K562 (cell line): ENCODE data around the gene SLCO2B1. TPM values are rescaled to one million over a fixed set of nuclear protein-coding genes. Genes with fewer than 3 reads are reported as not detected.

Experiments used
- ARID2 ChIP-seq: fragments of 450-650 bp; IDR thresholded peaks from 2 replicates; pipeline ENCODE4 v1.6.1; 2017; ENCODE audit warnings: antibody characterized with exemption, mild to moderate bottlenecking
- BRD9 ChIP-seq: fragments of 450-650 bp; IDR thresholded peaks from 2 replicates; pipeline ENCODE4 v1.6.1; 2018; ENCODE audit warnings: low read depth; ENCODE audit not compliant: partially characterized antibody
- CBFA2T3 ChIP-seq: fragments of 450-650 bp; IDR thresholded peaks from 2 replicates; pipeline ENCODE4 v1.6.1; 2017
- CREM ChIP-seq: IDR thresholded peaks from 2 replicates; pipeline ENCODE4 v1.6.1; 2014; ENCODE audit warnings: antibody characterized with exemption, low read depth
- DPF2 ChIP-seq: fragments of 450-650 bp; IDR thresholded peaks from 2 replicates; pipeline ENCODE4 v1.6.1; 2016
- EGR1 ChIP-seq: fragments of 450-650 bp; conservative IDR thresholded peaks from 2 replicates; pipeline ENCODE4 v1.6.1; 2017; ENCODE audit warnings: mild to moderate bottlenecking
- FOXA3 ChIP-seq, 2 experiments: fragments of 450-650 bp in 1 of 2; sonication (generic) in 1 of 2; formaldehyde crosslinking; IDR thresholded peaks in 1 of 2; conservative IDR thresholded peaks in 1 of 2; 2 replicates each; pipeline versions ENCODE4 v1.4.0 to v1.8.0; 2020 to 2022; ENCODE audit warnings: mild to moderate bottlenecking in 2 of 2, missing genetic modification reagents in 1 of 2
- HMG20B ChIP-seq: fragments of 250-450 bp; sonication (Bioruptor Pico); IDR thresholded peaks from 2 replicates; pipeline ENCODE4 v1.5.0; 2021; ENCODE audit warnings: mild to moderate bottlenecking
- NFE2 ChIP-seq: IDR thresholded peaks from 2 replicates; pipeline ENCODE4 v1.6.1; 2014; ENCODE audit warnings: antibody characterized with exemption, low read depth
- NR4A1 ChIP-seq, 2 experiments: fragments of 250-450 bp in 1 of 2; fragments of 450-650 bp in 1 of 2; sonication (Bioruptor Pico) in 1 of 2; IDR thresholded peaks; 2 replicates each; pipeline versions ENCODE4 v1.4.0 to v1.6.1; 2016 to 2020; ENCODE audit warnings: mild to moderate bottlenecking in 2 of 2, missing compliant biosample characterization in 1 of 2, missing genetic modification characterization in 1 of 2, moderate library complexity in 1 of 2
- PTRF ChIP-seq: fragments of 450-650 bp; IDR thresholded peaks from 2 replicates; pipeline ENCODE4 v1.6.1; 2016; ENCODE audit warnings: mild to moderate bottlenecking, missing genetic modification characterization, missing compliant biosample characterization
- SIRT6 ChIP-seq: IDR thresholded peaks from one replicate; pipeline ENCODE4 v1.6.1; 2012; ENCODE audit warnings: low read depth, mild to moderate bottlenecking, control low read depth, inconsistent platforms, low read length, moderate library complexity
- SLC30A9 ChIP-seq: fragments of 250-450 bp; sonication (Bioruptor Pico); IDR thresholded peaks from 2 replicates; pipeline ENCODE4 v1.8.0; 2022; ENCODE audit warnings: mild to moderate bottlenecking, moderate library complexity
- ZBTB8A ChIP-seq: fragments of 450-650 bp; IDR thresholded peaks from 2 replicates; pipeline ENCODE4 v1.6.1; 2018; ENCODE audit warnings: mild to moderate bottlenecking, moderate library complexity; ENCODE audit not compliant: partially characterized antibody
- ZNF263 ChIP-seq: sonication (generic); formaldehyde crosslinking; IDR thresholded peaks from 2 replicates; pipeline ENCODE4 v1.8.0; 2022; ENCODE audit warnings: mild to moderate bottlenecking, missing genetic modification reagents, borderline replicate concordance
- polyA plus RNA-seq, 8 experiments: library from polyadenylated mRNA; depleted of rRNA in 4 of 8; stranded (reverse) in 5 of 8; unstranded in 3 of 8; fragments of >200 nt; fragmentation: Nextera tagmentation in 2 of 8; fragmentation: Illumina TruSeq in 1 of 8; extraction: Ambion mirVana in 2 of 8; extraction: Trizol in 1 of 8; gene quantifications; 2 replicates each; pipeline versions ENCODE4 v1.2.1 to v1.2.3, GENCODE V29; 2011 to 2014; ENCODE audit warnings: inconsistent platforms in 1 of 8, missing spikeins in 1 of 8
- total RNA-seq, 7 experiments: library from RNA; depleted of rRNA in 6 of 7; stranded (reverse); fragments of >200 nt in 6 of 7; fragmentation: Illumina TruSeq in 2 of 7; extraction: Trizol in 2 of 7; gene quantifications; 2 replicates each; pipeline versions ENCODE4 v1.2.1 to v1.2.3, GENCODE V29; 2011 to 2021; ENCODE audit warnings: low replicate concordance in 1 of 7
- TF ChIP-seq, protein P1 (sequence below): fragments of 200-800 bp; sonication (Bioruptor generic); IDR thresholded peaks from 2 replicates; pipeline ENCODE4 v1.6.1; 2016; ENCODE audit warnings: missing genetic modification characterization, missing compliant biosample characterization
- TF ChIP-seq, protein P2 (sequence below): sonication (generic); formaldehyde crosslinking; IDR thresholded peaks from 2 replicates; pipeline ENCODE4 v1.8.0; 2023; ENCODE audit warnings: mild to moderate bottlenecking, missing genetic modification reagents
- TF ChIP-seq, protein P3 (sequence below): sonication (generic); formaldehyde crosslinking; IDR thresholded peaks from 2 replicates; pipeline ENCODE4 v1.8.1; 2022; ENCODE audit warnings: missing genetic modification reagents

Gene SLCO2B1
- total and polyA plus RNA-seq, 9 of the 15 experiments (the other 6 are each of a cell fraction or from before 2014, with no cell fraction given), result 0.70 to 14.7 (median 7.6) TPM

DNA sequence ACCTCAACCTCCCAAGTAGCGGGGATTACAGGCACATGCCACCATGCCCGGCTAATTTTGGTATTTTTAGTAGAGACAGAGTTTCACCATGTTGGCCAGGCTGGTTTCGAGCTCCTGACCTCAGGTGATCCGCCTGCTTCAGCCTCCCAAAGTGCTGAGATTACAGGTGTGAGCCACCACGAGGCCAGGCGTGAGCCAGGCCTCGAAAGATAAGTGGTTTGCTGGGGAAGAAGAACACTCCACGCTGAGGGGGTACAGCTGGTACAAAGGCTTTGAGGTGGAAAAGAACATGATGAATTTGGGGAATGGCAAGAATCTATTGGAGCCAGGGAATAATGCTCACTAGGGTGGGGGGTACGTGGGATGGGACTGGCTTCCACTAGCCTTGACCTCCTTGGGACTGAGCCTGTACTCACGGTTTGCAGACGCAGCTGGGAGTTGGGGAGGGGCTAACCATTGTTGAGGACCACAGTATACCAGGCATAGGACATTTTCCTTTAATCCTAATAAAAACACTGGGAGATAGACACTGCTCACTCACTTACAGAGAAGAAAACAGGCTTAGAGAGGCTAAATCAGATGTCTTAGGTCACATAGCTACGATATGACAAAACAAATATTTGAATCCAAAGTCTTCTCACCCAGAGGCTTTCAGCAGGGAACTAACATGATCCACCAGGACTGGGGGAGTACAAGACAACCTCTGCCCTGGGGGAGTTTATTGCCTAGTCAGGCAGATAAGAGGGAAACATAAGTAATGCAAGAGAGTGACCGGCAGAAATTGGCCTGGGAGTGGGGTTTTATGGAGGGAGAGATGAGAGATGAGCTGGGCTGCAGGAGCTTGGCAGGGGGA is 4.9 kb downstream of the SLCO2B1 start (continued):
- TF ChIP-seq, protein P1, sequence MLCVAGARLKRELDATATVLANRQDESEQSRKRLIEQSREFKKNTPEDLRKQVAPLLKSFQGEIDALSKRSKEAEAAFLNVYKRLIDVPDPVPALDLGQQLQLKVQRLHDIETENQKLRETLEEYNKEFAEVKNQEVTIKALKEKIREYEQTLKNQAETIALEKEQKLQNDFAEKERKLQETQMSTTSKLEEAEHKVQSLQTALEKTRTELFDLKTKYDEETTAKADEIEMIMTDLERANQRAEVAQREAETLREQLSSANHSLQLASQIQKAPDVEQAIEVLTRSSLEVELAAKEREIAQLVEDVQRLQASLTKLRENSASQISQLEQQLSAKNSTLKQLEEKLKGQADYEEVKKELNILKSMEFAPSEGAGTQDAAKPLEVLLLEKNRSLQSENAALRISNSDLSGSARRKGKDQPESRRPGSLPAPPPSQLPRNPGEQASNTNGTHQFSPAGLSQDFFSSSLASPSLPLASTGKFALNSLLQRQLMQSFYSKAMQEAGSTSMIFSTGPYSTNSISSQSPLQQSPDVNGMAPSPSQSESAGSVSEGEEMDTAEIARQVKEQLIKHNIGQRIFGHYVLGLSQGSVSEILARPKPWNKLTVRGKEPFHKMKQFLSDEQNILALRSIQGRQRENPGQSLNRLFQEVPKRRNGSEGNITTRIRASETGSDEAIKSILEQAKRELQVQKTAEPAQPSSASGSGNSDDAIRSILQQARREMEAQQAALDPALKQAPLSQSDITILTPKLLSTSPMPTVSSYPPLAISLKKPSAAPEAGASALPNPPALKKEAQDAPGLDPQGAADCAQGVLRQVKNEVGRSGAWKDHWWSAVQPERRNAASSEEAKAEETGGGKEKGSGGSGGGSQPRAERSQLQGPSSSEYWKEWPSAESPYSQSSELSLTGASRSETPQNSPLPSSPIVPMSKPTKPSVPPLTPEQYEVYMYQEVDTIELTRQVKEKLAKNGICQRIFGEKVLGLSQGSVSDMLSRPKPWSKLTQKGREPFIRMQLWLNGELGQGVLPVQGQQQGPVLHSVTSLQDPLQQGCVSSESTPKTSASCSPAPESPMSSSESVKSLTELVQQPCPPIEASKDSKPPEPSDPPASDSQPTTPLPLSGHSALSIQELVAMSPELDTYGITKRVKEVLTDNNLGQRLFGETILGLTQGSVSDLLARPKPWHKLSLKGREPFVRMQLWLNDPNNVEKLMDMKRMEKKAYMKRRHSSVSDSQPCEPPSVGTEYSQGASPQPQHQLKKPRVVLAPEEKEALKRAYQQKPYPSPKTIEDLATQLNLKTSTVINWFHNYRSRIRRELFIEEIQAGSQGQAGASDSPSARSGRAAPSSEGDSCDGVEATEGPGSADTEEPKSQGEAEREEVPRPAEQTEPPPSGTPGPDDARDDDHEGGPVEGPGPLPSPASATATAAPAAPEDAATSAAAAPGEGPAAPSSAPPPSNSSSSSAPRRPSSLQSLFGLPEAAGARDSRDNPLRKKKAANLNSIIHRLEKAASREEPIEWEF (CRISPR knock-in tag), result no peak
- TF ChIP-seq CREM (peak; percentile 16; the same call in 1 of the 2 replicates), SLC30A9 (CRISPR knock-in tag) (no peak), DPF2 (peak; percentile 66; the same call in 1 of the 2 replicates), ZBTB8A (no peak), SIRT6 (no peak), NR4A1 (CRISPR knock-in tag; IDR thresholded peaks at IDR 0.05) (no peak), NR4A1 (tag; IDR thresholded peaks at IDR 0.05) (no peak), HMG20B (CRISPR knock-in tag) (no peak), EGR1 (peak; percentile 29; the same call in 1 of the 2 replicates), ZNF263 (no peak), PTRF (no peak), CBFA2T3 (peak; percentile 57), ARID2 (no peak), NFE2 (peak; percentile 65), BRD9 (no peak), FOXA3 (CRISPR knock-in tag; conservative IDR thresholded peaks at IDR 0.05 in 1 of 2, IDR thresholded peaks at IDR 0.05 in 1 of 2) (no peak)
- TF ChIP-seq, protein P2, sequence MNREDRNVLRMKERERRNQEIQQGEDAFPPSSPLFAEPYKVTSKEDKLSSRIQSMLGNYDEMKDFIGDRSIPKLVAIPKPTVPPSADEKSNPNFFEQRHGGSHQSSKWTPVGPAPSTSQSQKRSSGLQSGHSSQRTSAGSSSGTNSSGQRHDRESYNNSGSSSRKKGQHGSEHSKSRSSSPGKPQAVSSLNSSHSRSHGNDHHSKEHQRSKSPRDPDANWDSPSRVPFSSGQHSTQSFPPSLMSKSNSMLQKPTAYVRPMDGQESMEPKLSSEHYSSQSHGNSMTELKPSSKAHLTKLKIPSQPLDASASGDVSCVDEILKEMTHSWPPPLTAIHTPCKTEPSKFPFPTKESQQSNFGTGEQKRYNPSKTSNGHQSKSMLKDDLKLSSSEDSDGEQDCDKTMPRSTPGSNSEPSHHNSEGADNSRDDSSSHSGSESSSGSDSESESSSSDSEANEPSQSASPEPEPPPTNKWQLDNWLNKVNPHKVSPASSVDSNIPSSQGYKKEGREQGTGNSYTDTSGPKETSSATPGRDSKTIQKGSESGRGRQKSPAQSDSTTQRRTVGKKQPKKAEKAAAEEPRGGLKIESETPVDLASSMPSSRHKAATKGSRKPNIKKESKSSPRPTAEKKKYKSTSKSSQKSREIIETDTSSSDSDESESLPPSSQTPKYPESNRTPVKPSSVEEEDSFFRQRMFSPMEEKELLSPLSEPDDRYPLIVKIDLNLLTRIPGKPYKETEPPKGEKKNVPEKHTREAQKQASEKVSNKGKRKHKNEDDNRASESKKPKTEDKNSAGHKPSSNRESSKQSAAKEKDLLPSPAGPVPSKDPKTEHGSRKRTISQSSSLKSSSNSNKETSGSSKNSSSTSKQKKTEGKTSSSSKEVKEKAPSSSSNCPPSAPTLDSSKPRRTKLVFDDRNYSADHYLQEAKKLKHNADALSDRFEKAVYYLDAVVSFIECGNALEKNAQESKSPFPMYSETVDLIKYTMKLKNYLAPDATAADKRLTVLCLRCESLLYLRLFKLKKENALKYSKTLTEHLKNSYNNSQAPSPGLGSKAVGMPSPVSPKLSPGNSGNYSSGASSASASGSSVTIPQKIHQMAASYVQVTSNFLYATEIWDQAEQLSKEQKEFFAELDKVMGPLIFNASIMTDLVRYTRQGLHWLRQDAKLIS (CRISPR knock-in tag), result no peak
- TF ChIP-seq, protein P3, sequence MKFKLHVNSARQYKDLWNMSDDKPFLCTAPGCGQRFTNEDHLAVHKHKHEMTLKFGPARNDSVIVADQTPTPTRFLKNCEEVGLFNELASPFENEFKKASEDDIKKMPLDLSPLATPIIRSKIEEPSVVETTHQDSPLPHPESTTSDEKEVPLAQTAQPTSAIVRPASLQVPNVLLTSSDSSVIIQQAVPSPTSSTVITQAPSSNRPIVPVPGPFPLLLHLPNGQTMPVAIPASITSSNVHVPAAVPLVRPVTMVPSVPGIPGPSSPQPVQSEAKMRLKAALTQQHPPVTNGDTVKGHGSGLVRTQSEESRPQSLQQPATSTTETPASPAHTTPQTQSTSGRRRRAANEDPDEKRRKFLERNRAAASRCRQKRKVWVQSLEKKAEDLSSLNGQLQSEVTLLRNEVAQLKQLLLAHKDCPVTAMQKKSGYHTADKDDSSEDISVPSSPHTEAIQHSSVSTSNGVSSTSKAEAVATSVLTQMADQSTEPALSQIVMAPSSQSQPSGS (CRISPR knock-in tag), result no peak
